ENCODE measurements around the gene CBLB. TPM values are rescaled to one million over a fixed set of nuclear protein-coding genes. Genes with fewer than 3 reads are reported as not detected.
A peak's percentile ranks its signal among the peaks of the same experiment; 100 is the strongest.

The CBLB gene
- total and polyA plus RNA-seq, 2 experiments from 2014 or later, result 36.6 to 41.9 TPM

GRCh38 chr3:105744202-105744601 is 124.6 kb downstream of the CBLB start:
- 96 to 100% methylated on average over 1 of the region's 1 CpG for WGBS, 2 experiments (ENCODE audit: low coverage in 1 of 2, low lambda C conversion rate in 2 of 2, missing lambda C conversion rate in 2 of 2)
- Histone ChIP-seq H4K20me1 (ENCODE audit: insufficient read depth) (no peaks in the 10 kb centered on the region), H3K4me2 (ENCODE audit: unreplicated experiment) (no peak overlapping the region), H3K36me3 (ENCODE audit: low read depth) (peaks cover 36% of the 10 kb centered on the region), H3K9me2 (ENCODE audit: insufficient read depth) (no peaks in the 10 kb centered on the region), H3K79me2 (ENCODE audit: insufficient read depth) (peaks cover 95% of the 10 kb centered on the region), H3K27ac (no peak overlapping the region), H3K9ac (no peak overlapping the region), H3K4me3 (no peak overlapping the region), H3K27me3 (replicated peaks; ENCODE audit: insufficient read depth) (no peaks in the 10 kb centered on the region), H3K9me3 (ENCODE audit: low read depth) (no peaks in the 10 kb centered on the region), H3F3A (ENCODE audit: insufficient read depth) (peaks cover 48% of the 10 kb centered on the region), H2AFZ (no peak overlapping the region), H3K4me1 (ENCODE audit: insufficient read depth) (peaks cover 35% of the 10 kb centered on the region)
- in situ Hi-C loops (cut with MboI), result no loop called here
- TF ChIP-seq EZH2phosphoT487 (IDR thresholded peaks at IDR 0.05; ENCODE audit: insufficient read depth, low read depth) (no peak), EZH2 (IDR thresholded peaks at IDR 0.05; ENCODE audit: insufficient read depth, poor library complexity, severe bottlenecking) (no peak)
- no peak for DNase-seq

GRCh38 chr3:105733356-105733755 is 135.5 kb downstream of the CBLB start:
- peaks cover 61% of the 10 kb centered on the region for H3K79me2 ChIP-seq (ENCODE audit: insufficient read depth)
- H3K4me1 ChIP-seq (ENCODE audit: insufficient read depth), result peaks cover 25% of the 10 kb centered on the region
- H3K9me3 ChIP-seq (ENCODE audit: low read depth), result no peaks in the 10 kb centered on the region
- H3K36me3 ChIP-seq (ENCODE audit: low read depth), result peaks cover 66% of the 10 kb centered on the region
- no peaks in the 10 kb centered on the region for H4K20me1 ChIP-seq (ENCODE audit: insufficient read depth)
- TF ChIP-seq EZH2 (IDR thresholded peaks at IDR 0.05; ENCODE audit: insufficient read depth, poor library complexity, severe bottlenecking), result no peak
- TF ChIP-seq EZH2phosphoT487 (IDR thresholded peaks at IDR 0.05; ENCODE audit: insufficient read depth, low read depth), result no peak
- no peak overlapping the region for H3K9ac ChIP-seq
- no peak overlapping the region for H2AFZ ChIP-seq
- DNase-seq, result no peak
- WGBS, 2 experiments (ENCODE audit: low coverage in 1 of 2, low lambda C conversion rate in 2 of 2, missing lambda C conversion rate in 2 of 2), result 62 to 73% methylated on average over 2 of the region's 2 CpGs
- peaks cover 60% of the 10 kb centered on the region for H3F3A ChIP-seq (ENCODE audit: insufficient read depth)
- H3K27me3 ChIP-seq (replicated peaks; ENCODE audit: insufficient read depth), result no peaks in the 10 kb centered on the region
- H3K4me3 ChIP-seq, result no peak overlapping the region
- no peaks in the 10 kb centered on the region for H3K9me2 ChIP-seq (ENCODE audit: insufficient read depth)
- no peak overlapping the region for H3K4me2 ChIP-seq (ENCODE audit: unreplicated experiment)
- H3K27ac ChIP-seq, result no peak overlapping the region
- in situ Hi-C loops (cut with MboI), result no loop called here

GRCh38 chr3:105731686-105732085 is 137.1 kb downstream of the CBLB start:
- H3K79me2 ChIP-seq (ENCODE audit: insufficient read depth), result peaks cover 45% of the 10 kb centered on the region
- in situ Hi-C loops (cut with MboI), result no loop called here
- H3K27me3 ChIP-seq (replicated peaks; ENCODE audit: insufficient read depth), result no peaks in the 10 kb centered on the region
- H3K9me2 ChIP-seq (ENCODE audit: insufficient read depth), result no peaks in the 10 kb centered on the region
- H3K9me3 ChIP-seq (ENCODE audit: low read depth), result no peaks in the 10 kb centered on the region
- H3K4me1 ChIP-seq (ENCODE audit: insufficient read depth), result peaks cover 25% of the 10 kb centered on the region
- WGBS, 2 experiments (ENCODE audit: low coverage in 1 of 2, low lambda C conversion rate in 2 of 2, missing lambda C conversion rate in 2 of 2), result 96 to 97% methylated on average over 1 of the region's 1 CpG
- TF ChIP-seq EZH2phosphoT487 (IDR thresholded peaks at IDR 0.05; ENCODE audit: insufficient read depth, low read depth) (no peak), EZH2 (IDR thresholded peaks at IDR 0.05; ENCODE audit: insufficient read depth, poor library complexity, severe bottlenecking) (no peak)
- H2AFZ ChIP-seq, result no peak overlapping the region
- no peak overlapping the region for H3K9ac ChIP-seq
- H3K4me2 ChIP-seq (ENCODE audit: unreplicated experiment), result no peak overlapping the region
- no peak overlapping the region for H3K4me3 ChIP-seq
- H3K27ac ChIP-seq, result no peak overlapping the region
- H3K36me3 ChIP-seq (ENCODE audit: low read depth), result peaks cover 70% of the 10 kb centered on the region
- H3F3A ChIP-seq (ENCODE audit: insufficient read depth), result peaks cover 73% of the 10 kb centered on the region
- no peak for DNase-seq
- H4K20me1 ChIP-seq (ENCODE audit: insufficient read depth), result no peaks in the 10 kb centered on the region

- H3F3A ChIP-seq (ENCODE audit: insufficient read depth), result peaks cover 74% of the 10 kb centered on the region
- peaks cover 42% of the 10 kb centered on the region for H3K79me2 ChIP-seq (ENCODE audit: insufficient read depth)
- H3K27ac ChIP-seq, result peak overlapping the region; percentile 39
- H4K20me1 ChIP-seq (ENCODE audit: insufficient read depth), result no peaks in the 10 kb centered on the region
- H3K9me2 ChIP-seq (ENCODE audit: insufficient read depth), result no peaks in the 10 kb centered on the region
- in situ Hi-C loops (cut with MboI), result no loop called here
- DNase-seq, result peak; percentile 44
- H3K4me2 ChIP-seq (ENCODE audit: unreplicated experiment), result no peak overlapping the region
- H3K4me1 ChIP-seq (ENCODE audit: insufficient read depth), result peaks cover 25% of the 10 kb centered on the region
- no peaks in the 10 kb centered on the region for H3K27me3 ChIP-seq (replicated peaks; ENCODE audit: insufficient read depth)
- no peaks in the 10 kb centered on the region for H3K9me3 ChIP-seq (ENCODE audit: low read depth)
- no peak overlapping the region for H2AFZ ChIP-seq
- TF ChIP-seq EZH2 (IDR thresholded peaks at IDR 0.05; ENCODE audit: insufficient read depth, poor library complexity, severe bottlenecking), result no peak
- no peak for TF ChIP-seq EZH2phosphoT487 (IDR thresholded peaks at IDR 0.05; ENCODE audit: insufficient read depth, low read depth)
- no peak overlapping the region for H3K9ac ChIP-seq
- no peak overlapping the region for H3K4me3 ChIP-seq
- peaks cover 70% of the 10 kb centered on the region for H3K36me3 ChIP-seq (ENCODE audit: low read depth)
These were observed 137.9 kb downstream of the CBLB start for GRCh38 chr3:105730801-105731354.

GRCh38 chr3:105729667-105730066 is 139.1 kb downstream of the CBLB start:
- H3K79me2 ChIP-seq (ENCODE audit: insufficient read depth), result peaks cover 44% of the 10 kb centered on the region
- peak; percentile 48 for DNase-seq
- no peaks in the 10 kb centered on the region for H3K9me3 ChIP-seq (ENCODE audit: low read depth)
- H3K27me3 ChIP-seq (replicated peaks; ENCODE audit: insufficient read depth), result no peaks in the 10 kb centered on the region
- H3K4me3 ChIP-seq, result no peak overlapping the region
- peaks cover 25% of the 10 kb centered on the region for H3K4me1 ChIP-seq (ENCODE audit: insufficient read depth)
- H3K36me3 ChIP-seq (ENCODE audit: low read depth), result peaks cover 77% of the 10 kb centered on the region
- peak overlapping the region; percentile 39; the same call in 1 of the 2 replicates for H3K27ac ChIP-seq
- TF ChIP-seq EZH2 (IDR thresholded peaks at IDR 0.05; ENCODE audit: insufficient read depth, poor library complexity, severe bottlenecking), result no peak
- no peak for TF ChIP-seq EZH2phosphoT487 (IDR thresholded peaks at IDR 0.05; ENCODE audit: insufficient read depth, low read depth)
- H2AFZ ChIP-seq, result no peak overlapping the region
- H3K9ac ChIP-seq, result no peak overlapping the region
- WGBS, 2 experiments (ENCODE audit: low coverage in 1 of 2, low lambda C conversion rate in 2 of 2, missing lambda C conversion rate in 2 of 2), result 71 to 73% methylated on average over 3 of the region's 3 CpGs
- H3K9me2 ChIP-seq (ENCODE audit: insufficient read depth), result no peaks in the 10 kb centered on the region
- H4K20me1 ChIP-seq (ENCODE audit: insufficient read depth), result no peaks in the 10 kb centered on the region
- H3F3A ChIP-seq (ENCODE audit: insufficient read depth), result peaks cover 71% of the 10 kb centered on the region
- in situ Hi-C loops (cut with MboI), result no loop called here
- H3K4me2 ChIP-seq (ENCODE audit: unreplicated experiment), result peak overlapping the region; percentile 5
